Epithelial cell of proximal tubule (primary cell): ENCODE measurements around the gene CD248. TPM values are rescaled to one million over a fixed set of nuclear protein-coding genes. Genes with fewer than 3 reads are reported as not detected.

Experiments used
- DNase-seq: peaks from one replicate; pipeline ENCODE4 v3.0.0-alpha.2; 2011; ENCODE audit warnings: low read depth
- H3K4me3 ChIP-seq: 2 replicates; pipeline ENCODE4 v1.5.1; 2011; ENCODE audit warnings: low read depth, mild to moderate bottlenecking, low read length
- CTCF ChIP-seq: conservative IDR thresholded peaks from 2 replicates; pipeline ENCODE4 v1.5.1; 2012; ENCODE audit warnings: low read depth, mild to moderate bottlenecking, low read length
- total RNA-seq: library from RNA; depleted of rRNA; stranded (reverse); fragments of >200 nt; gene quantifications from 2 replicates; pipeline ENCODE4 v1.2.3, GENCODE V29; 2015

CD248 gene
- total RNA-seq, 1 donor from 2014 or later = 1.0 TPM

- TF ChIP-seq CTCF = no peak
- DNase-seq = no peak
- no peak overlapping the region for H3K4me3 ChIP-seq
Measured at GRCh38 chr11:66266378-66267038, 50.3 kb downstream of the CD248 start.

GRCh38 chr11:66265531-66266377, 51.1 kb downstream of the CD248 start:
- no peak for TF ChIP-seq CTCF
- H3K4me3 ChIP-seq = no peak overlapping the region
- DNase-seq = no peak

- DNase-seq = no peak
- H3K4me3 ChIP-seq = no peak overlapping the region
- TF ChIP-seq CTCF = peak; percentile 57
Measured at GRCh38 chr11:66264914-66265313, 51.9 kb downstream of the CD248 start.

Other genes with a start within 250 kb of the CD248 start
- 17.5 and 24.9 TPM in 2 replicates for gene PACS1, start 246.8 kb downstream of the CD248 start, total RNA-seq
- gene KLC2, start 59.3 kb downstream of the CD248 start, total RNA-seq = 21.7 and 32.0 TPM in 2 replicates
- 152 and 162 TPM in 2 replicates for gene RAB1B, start 48.4 kb downstream of the CD248 start, total RNA-seq
- gene CNIH2, start 38.9 kb downstream of the CD248 start, total RNA-seq = 0.43 and 0.58 TPM in 2 replicates
- gene YIF1A, start 27.9 kb downstream of the CD248 start, total RNA-seq = 106 and 152 TPM in 2 replicates
- gene TMEM151A, start 25.1 kb downstream of the CD248 start, total RNA-seq = 0.58 TPM in 1 of 2 replicates, not detected in the other
- gene RIN1, start 19.4 kb upstream of the CD248 start, total RNA-seq = 18.9 and 21.1 TPM in 2 replicates
- 72.0 and 95.1 TPM in 2 replicates for gene BRMS1, start 28.1 kb upstream of the CD248 start, total RNA-seq
- gene B4GAT1, start 30.6 kb upstream of the CD248 start, total RNA-seq = 32.0 and 36.2 TPM in 2 replicates
- gene SLC29A2, start 54.7 kb upstream of the CD248 start, total RNA-seq = 6.6 and 12.3 TPM in 2 replicates
- not detected in 2 replicates for gene NPAS4, start 104.0 kb upstream of the CD248 start, total RNA-seq
- gene MRPL11, start 121.8 kb upstream of the CD248 start, total RNA-seq = 85.3 TPM in 2 replicates
- 3.5 and 3.6 TPM in 2 replicates for gene PELI3, start 149.9 kb upstream of the CD248 start, total RNA-seq
- 88.8 and 106 TPM in 2 replicates for gene DPP3, start 163.4 kb upstream of the CD248 start, total RNA-seq
- gene BBS1, start 193.6 kb upstream of the CD248 start, total RNA-seq = 20.0 and 43.6 TPM in 2 replicates
- 15.0 and 17.8 TPM in 2 replicates for gene ZDHHC24, start 229.0 kb upstream of the CD248 start, total RNA-seq
- gene ACTN3, start 229.9 kb upstream of the CD248 start, total RNA-seq = not detected in 2 replicates